Peyer's patch (tissue), 4 donors: ENCODE measurements around the gene POLR2M. TPM values are rescaled to one million over a fixed set of nuclear protein-coding genes. Genes with fewer than 3 reads are reported as not detected.

ENCODE experiments used
- DNase-seq, 3 donors: peaks; one replicate each; pipeline ENCODE4 v3.0.0-alpha.2; 2017 to 2019
- H3K27ac ChIP-seq, 4 donors: fragments of 200-600 bp; sonication (generic); one replicate each; pipeline ENCODE4 v1.5.1; 2016 to 2019
- H3K27me3 ChIP-seq, 2 donors: fragments of 200-600 bp; sonication (generic); one replicate each; pipeline ENCODE4 v1.5.1; 2019
- H3K36me3 ChIP-seq, 3 donors: fragments of 200-600 bp; sonication (generic); one replicate each; pipeline ENCODE4 v1.5.1; 2016 to 2019
- H3K4me1 ChIP-seq, 4 donors: fragments of 200-600 bp; sonication (generic); one replicate each; pipeline ENCODE4 v1.5.1; 2016 to 2019
- H3K4me3 ChIP-seq, 4 donors: fragments of 200-600 bp; sonication (generic); 1 replicate in 3 of 4; 2 replicates in 1 of 4; pipeline ENCODE4 v1.5.1; 2016 to 2019; ENCODE audit warnings: mild to moderate bottlenecking in 1 of 4
- H3K9me3 ChIP-seq, 4 donors: fragments of 200-600 bp; sonication (generic); one replicate each; pipeline ENCODE4 v1.5.1; 2016 to 2019; ENCODE audit warnings: mild to moderate bottlenecking in 1 of 4
- POLR2A ChIP-seq, 2 donors: fragments of 450-650 bp; IDR thresholded peaks; one replicate each; pipeline ENCODE4 v1.5.1; 2017; ENCODE audit warnings: antibody characterized with exemption in 2 of 2, mild to moderate bottlenecking in 2 of 2, moderate library complexity in 2 of 2
- total RNA-seq, 4 donors: library from RNA; depleted of rRNA; stranded (reverse); fragments of >200 nt; gene quantifications; one replicate each; pipeline ENCODE4 v1.1.0, GENCODE V29; 2016
- TF ChIP-seq, protein P1 (sequence below), 6 experiments: fragments of 450-650 bp in 4 of 6; fragments of 200-600 bp in 2 of 6; sonication (generic) in 1 of 6; IDR thresholded peaks; one replicate each; pipeline ENCODE4 v1.5.1; 2017 to 2019; ENCODE audit warnings: antibody characterized with exemption in 6 of 6, mild to moderate bottlenecking in 3 of 6, moderate library complexity in 1 of 6

POLR2M gene
- total RNA-seq, 4 donors from 2014 or later, result 141 to 595 (median 211) TPM

- no peak for DNase-seq
- no peaks in the 10 kb centered on the region for H3K4me1 ChIP-seq
- H3K27ac ChIP-seq, result no peak overlapping the region
- H3K9me3 ChIP-seq, result no peaks in the 10 kb centered on the region
- H3K36me3 ChIP-seq, result peaks cover 0 to 13% (median 0%) of the 10 kb centered on the region in 3 donors
- H3K27me3 ChIP-seq, result no peaks in the 10 kb centered on the region
- no peak overlapping the region for H3K4me3 ChIP-seq
- TF ChIP-seq, protein P1, sequence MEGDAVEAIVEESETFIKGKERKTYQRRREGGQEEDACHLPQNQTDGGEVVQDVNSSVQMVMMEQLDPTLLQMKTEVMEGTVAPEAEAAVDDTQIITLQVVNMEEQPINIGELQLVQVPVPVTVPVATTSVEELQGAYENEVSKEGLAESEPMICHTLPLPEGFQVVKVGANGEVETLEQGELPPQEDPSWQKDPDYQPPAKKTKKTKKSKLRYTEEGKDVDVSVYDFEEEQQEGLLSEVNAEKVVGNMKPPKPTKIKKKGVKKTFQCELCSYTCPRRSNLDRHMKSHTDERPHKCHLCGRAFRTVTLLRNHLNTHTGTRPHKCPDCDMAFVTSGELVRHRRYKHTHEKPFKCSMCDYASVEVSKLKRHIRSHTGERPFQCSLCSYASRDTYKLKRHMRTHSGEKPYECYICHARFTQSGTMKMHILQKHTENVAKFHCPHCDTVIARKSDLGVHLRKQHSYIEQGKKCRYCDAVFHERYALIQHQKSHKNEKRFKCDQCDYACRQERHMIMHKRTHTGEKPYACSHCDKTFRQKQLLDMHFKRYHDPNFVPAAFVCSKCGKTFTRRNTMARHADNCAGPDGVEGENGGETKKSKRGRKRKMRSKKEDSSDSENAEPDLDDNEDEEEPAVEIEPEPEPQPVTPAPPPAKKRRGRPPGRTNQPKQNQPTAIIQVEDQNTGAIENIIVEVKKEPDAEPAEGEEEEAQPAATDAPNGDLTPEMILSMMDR (IDR thresholded peaks at IDR 0.05), result no peak
- no peak for TF ChIP-seq POLR2A (IDR thresholded peaks at IDR 0.05)
These were observed 30.9 kb upstream of the POLR2M start for GRCh38 chr15:57675481-57676181.

- H3K27me3 ChIP-seq, result no peaks in the 10 kb centered on the region
- no peak overlapping the region for H3K4me3 ChIP-seq
- no peaks in the 10 kb centered on the region for H3K4me1 ChIP-seq
- DNase-seq, result no peak
- H3K9me3 ChIP-seq, result no peaks in the 10 kb centered on the region
- TF ChIP-seq, protein P1 (IDR thresholded peaks at IDR 0.05), result no peak
- no peak for TF ChIP-seq POLR2A (IDR thresholded peaks at IDR 0.05)
- peaks cover 0 to 13% (median 0%) of the 10 kb centered on the region in 3 donors for H3K36me3 ChIP-seq
- no peak overlapping the region for H3K27ac ChIP-seq
These were observed 29.9 kb upstream of the POLR2M start for GRCh38 chr15:57676585-57676984.

DNA sequence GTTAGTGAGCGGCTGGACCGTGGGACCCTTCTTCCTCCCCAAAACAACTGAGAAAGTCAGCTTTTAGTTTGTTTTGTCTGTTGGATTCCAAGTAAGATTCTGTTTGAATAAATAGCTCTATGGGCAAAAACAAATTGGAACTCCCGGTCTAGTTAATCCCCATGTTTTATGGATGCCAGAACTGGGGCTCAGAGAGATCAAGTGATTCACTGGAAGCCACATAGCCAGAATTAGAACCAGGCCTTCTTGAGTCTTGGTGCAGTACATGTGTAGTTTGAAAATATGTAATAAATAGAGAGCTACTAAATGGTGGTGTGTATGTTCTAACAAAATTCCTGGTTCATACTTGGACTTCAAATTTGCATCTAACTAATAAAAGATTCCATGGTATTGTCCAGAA, 29.3 kb upstream of the POLR2M start:
- Histone ChIP-seq H3K36me3 (peaks cover 0 to 13% (median 0%) of the 10 kb centered on the region in 3 donors), H3K27me3 (no peaks in the 10 kb centered on the region), H3K4me1 (no peaks in the 10 kb centered on the region), H3K27ac (no peak overlapping the region), H3K4me3 (no peak overlapping the region), H3K9me3 (no peaks in the 10 kb centered on the region)
- TF ChIP-seq, protein P1 (IDR thresholded peaks at IDR 0.05), result no peak
- TF ChIP-seq POLR2A (IDR thresholded peaks at IDR 0.05), result no peak
- no peak for DNase-seq

DNA sequence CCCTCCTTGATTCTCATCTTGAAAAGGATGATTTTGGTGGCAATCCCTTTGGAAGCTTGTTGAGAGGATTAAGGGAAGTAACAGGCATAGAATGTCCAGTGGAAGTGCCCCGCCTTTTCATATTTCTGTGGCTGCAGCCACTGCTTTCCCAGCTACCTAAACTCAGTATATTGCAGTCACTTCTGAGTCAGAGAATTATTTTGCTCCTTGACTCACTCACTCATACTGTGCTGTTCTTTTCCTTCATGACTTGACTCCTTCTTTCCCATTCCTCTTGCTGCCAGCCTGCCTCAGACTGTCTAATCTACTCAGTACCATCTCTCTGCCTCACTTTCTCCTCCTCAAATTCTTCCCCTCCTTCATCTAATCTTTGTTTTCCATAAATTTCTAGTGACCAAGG, 26.5 kb upstream of the POLR2M start:
- H3K27ac ChIP-seq, result no peak overlapping the region
- H3K36me3 ChIP-seq, result peaks cover 0 to 9% (median 0%) of the 10 kb centered on the region in 3 donors
- no peaks in the 10 kb centered on the region for H3K9me3 ChIP-seq
- TF ChIP-seq, protein P1 (IDR thresholded peaks at IDR 0.05), result no peak
- no peak for TF ChIP-seq POLR2A (IDR thresholded peaks at IDR 0.05)
- no peaks in the 10 kb centered on the region for H3K27me3 ChIP-seq
- DNase-seq, result no peak
- H3K4me3 ChIP-seq, result no peak overlapping the region
- no peaks in the 10 kb centered on the region for H3K4me1 ChIP-seq

- H3K27me3 ChIP-seq, result no peaks in the 10 kb centered on the region
- H3K4me1 ChIP-seq, result no peaks in the 10 kb centered on the region
- H3K36me3 ChIP-seq, result peaks cover 0 to 4% (median 0%) of the 10 kb centered on the region in 3 donors
- H3K4me3 ChIP-seq, result no peak overlapping the region
- H3K9me3 ChIP-seq, result no peaks in the 10 kb centered on the region
- DNase-seq, result no peak
- H3K27ac ChIP-seq, result no peak overlapping the region
- no peak for TF ChIP-seq POLR2A (IDR thresholded peaks at IDR 0.05)
- TF ChIP-seq, protein P1 (IDR thresholded peaks at IDR 0.05), result no peak
These were observed 25.5 kb upstream of the POLR2M start for GRCh38 chr15:57681011-57681410.
